ENCODE measurements around the gene SMARCC2. TPM values are rescaled to one million over a fixed set of nuclear protein-coding genes. Genes with fewer than 3 reads are reported as not detected.
"Not testable (repeated sequence)": the region's sequence is repeated elsewhere in the genome, so short reads cannot be mapped to it uniquely, and the experiment has no call there.

The SMARCC2 gene
- total RNA-seq, 1 donor from 2014 or later = 207 TPM

DNA sequence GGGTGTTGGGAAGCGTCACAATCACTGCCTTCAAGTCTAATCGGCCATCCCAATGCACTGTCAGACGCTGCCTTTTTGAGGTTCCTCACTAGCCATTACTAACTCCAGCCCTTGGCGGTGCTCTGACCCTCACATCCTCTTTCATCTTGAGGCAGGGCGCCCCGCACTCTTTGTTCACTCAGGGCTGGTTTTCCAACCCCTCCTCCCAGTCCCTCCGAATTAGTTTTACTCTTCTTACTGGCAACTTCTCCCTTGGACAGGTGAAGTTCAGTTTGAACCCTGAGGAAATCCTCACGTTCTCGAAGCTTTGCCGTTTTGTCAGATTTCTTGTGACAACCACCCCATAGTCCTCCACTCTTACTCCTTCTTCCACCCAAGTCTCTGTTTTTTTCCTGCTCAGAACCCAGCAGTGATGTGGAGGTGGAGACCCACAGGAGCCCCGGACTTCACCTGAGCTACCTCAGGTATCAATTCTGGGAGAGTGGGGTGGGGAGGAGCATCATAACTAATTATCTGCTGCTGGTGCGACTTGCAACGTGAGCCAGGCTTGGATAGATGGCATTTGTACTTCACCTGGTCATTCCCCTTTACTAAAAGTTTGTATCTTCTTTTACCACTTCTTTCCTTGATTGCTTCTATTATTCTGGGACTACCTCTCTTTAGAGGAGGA lies 70.5 kb downstream of the SMARCC2 start:
- TF ChIP-seq, protein P1, sequence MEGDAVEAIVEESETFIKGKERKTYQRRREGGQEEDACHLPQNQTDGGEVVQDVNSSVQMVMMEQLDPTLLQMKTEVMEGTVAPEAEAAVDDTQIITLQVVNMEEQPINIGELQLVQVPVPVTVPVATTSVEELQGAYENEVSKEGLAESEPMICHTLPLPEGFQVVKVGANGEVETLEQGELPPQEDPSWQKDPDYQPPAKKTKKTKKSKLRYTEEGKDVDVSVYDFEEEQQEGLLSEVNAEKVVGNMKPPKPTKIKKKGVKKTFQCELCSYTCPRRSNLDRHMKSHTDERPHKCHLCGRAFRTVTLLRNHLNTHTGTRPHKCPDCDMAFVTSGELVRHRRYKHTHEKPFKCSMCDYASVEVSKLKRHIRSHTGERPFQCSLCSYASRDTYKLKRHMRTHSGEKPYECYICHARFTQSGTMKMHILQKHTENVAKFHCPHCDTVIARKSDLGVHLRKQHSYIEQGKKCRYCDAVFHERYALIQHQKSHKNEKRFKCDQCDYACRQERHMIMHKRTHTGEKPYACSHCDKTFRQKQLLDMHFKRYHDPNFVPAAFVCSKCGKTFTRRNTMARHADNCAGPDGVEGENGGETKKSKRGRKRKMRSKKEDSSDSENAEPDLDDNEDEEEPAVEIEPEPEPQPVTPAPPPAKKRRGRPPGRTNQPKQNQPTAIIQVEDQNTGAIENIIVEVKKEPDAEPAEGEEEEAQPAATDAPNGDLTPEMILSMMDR (IDR thresholded peaks at IDR 0.05; ENCODE audit: unreplicated experiment) = no peak
- no peaks in the 10 kb centered on the region for H3K9me3 Mint-ChIP-seq (ENCODE audit: low read depth)
- DNase-seq (ENCODE audit: low spot score, unreplicated experiment) = no peak
- no peaks in the 10 kb centered on the region for H3K27me3 Mint-ChIP-seq
- H3K4me1 Mint-ChIP-seq (ENCODE audit: low read depth) = peaks cover 25% of the 10 kb centered on the region
- peaks cover 11% of the 10 kb centered on the region for H3K36me3 Mint-ChIP-seq (ENCODE audit: insufficient read depth)
- peak overlapping the region; percentile 99 for H3K27ac Mint-ChIP-seq
- H3K4me3 Mint-ChIP-seq (ENCODE audit: low read depth) = peak overlapping the region; percentile 96

DNA sequence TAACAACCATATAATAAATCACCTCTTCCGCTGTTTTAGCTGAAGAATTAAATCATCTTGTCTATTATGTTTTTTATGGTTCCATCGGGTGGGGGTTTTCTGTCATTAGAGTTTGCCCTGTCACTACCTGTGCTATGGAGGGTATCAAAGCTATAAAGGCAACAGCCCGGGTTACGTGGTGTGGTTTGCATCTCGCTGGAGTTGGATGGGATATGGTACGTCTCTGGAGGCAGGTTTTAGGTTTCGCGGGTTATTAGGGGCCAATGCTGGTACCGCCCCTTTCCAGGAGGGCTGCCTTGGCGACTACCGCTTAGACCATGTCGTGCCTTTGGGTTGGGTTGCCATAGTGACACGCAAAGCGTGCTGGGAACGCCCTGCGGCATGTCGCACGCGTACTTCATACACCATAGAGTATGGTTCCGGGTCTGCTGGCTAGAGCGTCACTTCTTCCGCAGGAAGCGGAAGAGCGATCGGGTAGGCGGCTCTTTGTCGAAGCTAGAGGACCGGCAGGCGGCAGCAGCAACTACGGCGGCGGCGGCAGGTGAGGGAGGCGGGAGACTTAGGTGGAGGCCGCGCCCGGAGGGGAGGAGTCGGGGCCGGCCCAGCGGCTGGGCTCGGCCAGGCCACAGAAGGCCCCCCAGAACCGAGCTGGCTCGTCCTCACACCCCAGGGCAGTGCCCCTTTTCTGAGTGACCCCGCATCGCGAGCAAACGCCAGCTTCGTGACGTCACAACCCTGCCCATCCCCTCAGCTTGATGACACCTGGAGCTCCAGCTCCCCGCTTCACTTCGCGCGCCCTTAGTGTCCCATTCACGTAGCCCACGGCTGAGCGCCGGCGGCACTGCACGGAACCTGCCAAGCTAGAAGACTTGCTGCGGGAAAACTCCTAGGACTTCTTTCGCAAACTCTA lies 71.2 kb downstream of the SMARCC2 start, which contains the start of gene ZC3H10:
TSS of gene ZC3H10 (plus strand) at position 489 of the 910 bp plus-strand sequence. CDS start 2,297 bp downstream, outside the sequence.
- H3K4me1 Mint-ChIP-seq (ENCODE audit: low read depth) = peaks cover 26% of the 10 kb centered on the region
- H3K27me3 Mint-ChIP-seq = no peaks in the 10 kb centered on the region
- H3K27ac Mint-ChIP-seq = peak within 1 kb of the TSS; percentile 99
- TF ChIP-seq, protein P1 (IDR thresholded peaks at IDR 0.05; ENCODE audit: unreplicated experiment) = peak; percentile 54
- DNase-seq (ENCODE audit: low spot score, unreplicated experiment) = peak; percentile 92
- peak within 1 kb of the TSS; percentile 96 for H3K4me3 Mint-ChIP-seq (ENCODE audit: low read depth)
- H3K36me3 Mint-ChIP-seq (ENCODE audit: insufficient read depth) = peaks cover 19% of the 10 kb centered on the region
- no peaks in the 10 kb centered on the region for H3K9me3 Mint-ChIP-seq (ENCODE audit: low read depth)

DNA sequence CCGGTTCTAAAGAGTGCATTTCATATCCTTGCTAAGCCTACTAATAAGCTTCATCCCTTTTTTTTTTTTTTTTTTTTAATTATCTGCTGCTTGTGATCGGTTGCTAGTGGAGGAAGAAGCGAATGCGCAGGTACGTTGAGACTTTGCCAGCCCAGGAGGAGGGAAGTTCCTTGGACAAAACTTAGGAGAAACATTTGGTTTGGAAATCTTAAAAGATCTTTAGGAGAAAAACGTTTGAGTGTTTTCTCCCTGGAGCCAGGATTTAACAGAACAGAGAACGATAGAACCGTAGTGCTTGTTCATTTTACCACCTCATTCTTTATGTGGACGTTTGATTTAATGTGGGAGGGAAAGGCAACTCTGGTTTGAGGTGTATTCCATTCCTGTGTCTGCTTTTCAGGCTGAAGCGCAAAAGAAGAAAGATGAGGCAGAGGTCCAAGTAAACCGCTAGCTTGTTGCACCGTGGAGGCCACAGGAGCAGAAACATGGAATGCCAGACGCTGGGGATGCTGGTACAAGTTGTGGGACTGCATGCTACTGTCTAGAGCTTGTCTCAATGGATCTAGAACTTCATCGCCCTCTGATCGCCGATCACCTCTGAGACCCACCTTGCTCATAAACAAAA lies 72.1 kb downstream of the SMARCC2 start:
- Mint-ChIP-seq H3K36me3 (ENCODE audit: insufficient read depth) (peaks cover 19% of the 10 kb centered on the region), H3K4me1 (ENCODE audit: low read depth) (peaks cover 22% of the 10 kb centered on the region), H3K27ac (peak overlapping the region; percentile 99), H3K4me3 (ENCODE audit: low read depth) (peak overlapping the region; percentile 96)
- H3K9me3 Mint-ChIP-seq (ENCODE audit: low read depth); DNase-seq (ENCODE audit: low spot score, unreplicated experiment); H3K27me3 Mint-ChIP-seq: not testable (repeated sequence)

DNA sequence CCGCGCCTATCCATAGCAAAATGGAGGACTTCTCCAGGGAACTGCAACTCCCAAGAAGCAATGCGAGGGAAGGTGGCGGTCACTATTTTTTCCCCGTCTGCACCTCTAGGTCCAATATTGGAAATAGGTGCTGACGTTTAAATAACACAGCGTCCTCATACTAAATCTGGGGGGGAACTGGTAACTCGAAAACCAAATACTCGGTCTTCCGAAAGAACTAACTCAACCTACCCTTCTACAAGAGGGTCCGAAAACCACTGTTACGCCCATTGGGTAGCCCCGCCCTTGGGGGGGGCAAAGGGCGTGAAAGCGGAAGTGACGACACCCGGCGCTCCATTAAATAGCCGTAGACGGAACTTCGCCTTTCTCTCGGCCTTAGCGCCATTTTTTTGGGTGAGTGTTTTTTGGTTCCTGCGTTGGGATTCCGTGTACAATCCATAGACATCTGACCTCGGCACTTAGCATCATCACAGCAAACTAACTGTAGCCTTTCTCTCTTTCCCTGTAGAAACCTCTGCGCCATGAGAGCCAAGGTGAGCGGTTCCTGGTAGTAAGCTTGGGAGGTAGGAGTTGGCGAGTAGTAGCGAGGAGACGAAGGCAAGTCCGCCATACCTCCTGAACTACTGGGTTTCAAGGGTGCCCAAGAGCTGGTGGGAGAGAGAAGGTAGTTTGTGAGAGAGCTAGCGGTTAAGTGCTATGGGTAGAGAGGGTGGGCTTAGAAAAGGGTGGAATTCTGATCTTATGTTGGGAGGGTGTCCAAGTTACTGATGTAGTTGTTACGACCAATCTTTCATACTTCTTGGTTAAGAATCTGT lies 72.8 kb downstream of the SMARCC2 start, which contains the start of gene RPL41:
TSS of gene RPL41 (plus strand) at position 367 of the 815 bp plus-strand sequence.
- H3K27me3 Mint-ChIP-seq = no peaks in the 10 kb centered on the region
- peaks cover 21% of the 10 kb centered on the region for H3K36me3 Mint-ChIP-seq (ENCODE audit: insufficient read depth)
- H3K9me3 Mint-ChIP-seq (ENCODE audit: low read depth) = no peaks in the 10 kb centered on the region
- peaks cover 22% of the 10 kb centered on the region for H3K4me1 Mint-ChIP-seq (ENCODE audit: low read depth)
- TF ChIP-seq, protein P1 (IDR thresholded peaks at IDR 0.05; ENCODE audit: unreplicated experiment) = no peak
- H3K4me3 Mint-ChIP-seq (ENCODE audit: low read depth) = peak within 1 kb of the TSS; percentile 96
- DNase-seq (ENCODE audit: low spot score, unreplicated experiment) = peak; percentile 87
- H3K27ac Mint-ChIP-seq = peak within 1 kb of the TSS; percentile 99

DNA sequence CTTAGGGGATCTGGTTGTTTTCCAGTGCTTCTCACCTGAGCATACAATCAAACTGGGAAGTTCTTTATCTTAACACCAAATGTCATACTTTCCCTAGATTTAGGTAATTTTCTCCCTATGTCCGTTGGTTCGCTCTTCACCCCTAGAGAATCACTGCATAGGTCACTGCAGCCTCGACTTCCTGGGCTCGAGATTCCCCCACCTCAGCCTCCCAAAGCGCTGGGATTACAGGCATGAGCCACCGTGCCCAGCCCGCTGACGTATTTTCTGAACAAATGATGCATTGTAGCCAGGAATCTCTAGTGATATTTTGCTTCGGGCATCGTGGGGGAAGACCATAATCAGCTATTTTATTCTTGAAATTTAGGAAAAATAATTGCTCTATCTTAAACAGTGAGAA lies 74.0 kb downstream of the SMARCC2 start:
- no peak for DNase-seq (ENCODE audit: low spot score, unreplicated experiment)
- H3K36me3 Mint-ChIP-seq (ENCODE audit: insufficient read depth) = peaks cover 31% of the 10 kb centered on the region
- peaks cover 22% of the 10 kb centered on the region for H3K4me1 Mint-ChIP-seq (ENCODE audit: low read depth)
- peak overlapping the region; percentile 96 for H3K4me3 Mint-ChIP-seq (ENCODE audit: low read depth)
- no peaks in the 10 kb centered on the region for H3K9me3 Mint-ChIP-seq (ENCODE audit: low read depth)
- H3K27me3 Mint-ChIP-seq = no peaks in the 10 kb centered on the region
- H3K27ac Mint-ChIP-seq = peak overlapping the region; percentile 99
- TF ChIP-seq, protein P1 (IDR thresholded peaks at IDR 0.05; ENCODE audit: unreplicated experiment) = no peak
